ENCODE measurements around the gene CRABP1. TPM values are rescaled to one million over a fixed set of nuclear protein-coding genes. Genes with fewer than 3 reads are reported as not detected.

CRABP1 gene
- total RNA-seq, 1 donor from 2014 or later = 8.9 TPM

DNA sequence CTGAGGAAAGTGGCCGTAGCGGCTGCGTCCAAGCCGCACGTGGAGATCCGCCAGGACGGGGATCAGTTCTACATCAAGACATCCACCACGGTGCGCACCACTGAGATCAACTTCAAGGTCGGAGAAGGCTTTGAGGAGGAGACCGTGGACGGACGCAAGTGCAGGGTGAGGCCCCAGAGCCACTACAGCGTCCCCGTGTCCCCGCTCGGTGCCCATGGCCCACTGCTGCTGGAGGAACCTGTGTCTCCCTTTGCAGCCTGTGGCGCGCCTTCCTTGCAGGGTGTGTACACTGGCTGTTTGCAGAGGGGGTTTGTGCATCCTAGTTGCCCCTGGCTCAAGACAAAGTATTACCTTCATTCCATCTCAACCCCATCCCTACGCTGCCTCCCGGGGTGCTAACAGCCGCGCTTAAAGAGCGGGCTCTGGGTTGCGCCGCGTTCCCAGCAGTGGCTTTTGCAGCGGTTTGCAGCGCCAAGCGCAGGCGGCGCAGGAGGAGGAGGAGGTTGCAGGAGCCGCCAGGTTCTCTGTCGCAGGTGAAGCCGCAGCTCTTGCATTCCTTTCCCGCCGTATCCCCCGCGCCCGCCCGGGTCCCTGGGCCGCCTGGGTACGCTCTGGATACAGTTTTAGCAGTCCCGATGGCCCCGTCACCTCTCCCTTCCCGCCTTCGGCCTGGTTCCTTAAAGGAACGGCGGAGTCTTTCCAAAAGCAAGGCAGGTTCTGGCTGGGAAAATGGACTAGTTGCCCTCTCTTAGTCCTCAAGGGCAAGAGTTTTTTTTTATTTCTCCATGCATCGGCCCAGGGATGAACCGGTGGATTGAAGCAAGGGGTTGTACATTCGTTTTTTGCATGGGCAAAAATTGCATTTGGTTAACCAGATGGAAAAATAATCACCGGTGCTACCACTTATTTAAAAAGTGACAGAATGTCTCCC is 1.2 kb downstream of the CRABP1 start:
- no peaks in the 10 kb centered on the region for H3K9me3 ChIP-seq (ENCODE audit: control insufficient read depth in 3 of 3, low read length in 3 of 3)
- H3K4me1 ChIP-seq (ENCODE audit: control insufficient read depth in 3 of 3, insufficient read depth in 3 of 3, low read length in 3 of 3) = peaks cover 6 to 11% (median 10%) of the 10 kb centered on the region in 3 donors
- H3K36me3 ChIP-seq (ENCODE audit: control insufficient read depth in 3 of 3, insufficient read depth in 3 of 3, low read length in 3 of 3) = no peaks in the 10 kb centered on the region
- peak overlapping the region in 2 of 3 donors; percentile 27 to 35 for H3K4me3 ChIP-seq (ENCODE audit: low read length in 3 of 3)
- H3K27me3 ChIP-seq (ENCODE audit: control insufficient read depth in 3 of 3, insufficient read depth in 3 of 3, low read length in 3 of 3) = peaks cover 52 to 58% (median 54%) of the 10 kb centered on the region in 3 donors
- no peak overlapping the region for H3K9ac ChIP-seq (ENCODE audit: low read depth in 1 of 3, low read length in 3 of 3)
- H3K27ac ChIP-seq (ENCODE audit: low read depth, low read length) = no peak overlapping the region

- Histone ChIP-seq H3K36me3 (ENCODE audit: control insufficient read depth in 3 of 3, insufficient read depth in 3 of 3, low read length in 3 of 3) (no peaks in the 10 kb centered on the region), H3K27me3 (ENCODE audit: control insufficient read depth in 3 of 3, insufficient read depth in 3 of 3, low read length in 3 of 3) (peaks cover 47 to 54% (median 50%) of the 10 kb centered on the region in 3 donors), H3K9ac (ENCODE audit: low read depth in 1 of 3, low read length in 3 of 3) (no peak overlapping the region), H3K9me3 (ENCODE audit: control insufficient read depth in 3 of 3, low read length in 3 of 3) (no peaks in the 10 kb centered on the region), H3K4me3 (ENCODE audit: low read length in 3 of 3) (no peak overlapping the region), H3K27ac (ENCODE audit: low read depth, low read length) (no peak overlapping the region), H3K4me1 (ENCODE audit: control insufficient read depth in 3 of 3, insufficient read depth in 3 of 3, low read length in 3 of 3) (peaks cover 6 to 11% (median 10%) of the 10 kb centered on the region in 3 donors)
These were observed 1.9 kb downstream of the CRABP1 start for GRCh38 chr15:78342021-78342420.

DNA sequence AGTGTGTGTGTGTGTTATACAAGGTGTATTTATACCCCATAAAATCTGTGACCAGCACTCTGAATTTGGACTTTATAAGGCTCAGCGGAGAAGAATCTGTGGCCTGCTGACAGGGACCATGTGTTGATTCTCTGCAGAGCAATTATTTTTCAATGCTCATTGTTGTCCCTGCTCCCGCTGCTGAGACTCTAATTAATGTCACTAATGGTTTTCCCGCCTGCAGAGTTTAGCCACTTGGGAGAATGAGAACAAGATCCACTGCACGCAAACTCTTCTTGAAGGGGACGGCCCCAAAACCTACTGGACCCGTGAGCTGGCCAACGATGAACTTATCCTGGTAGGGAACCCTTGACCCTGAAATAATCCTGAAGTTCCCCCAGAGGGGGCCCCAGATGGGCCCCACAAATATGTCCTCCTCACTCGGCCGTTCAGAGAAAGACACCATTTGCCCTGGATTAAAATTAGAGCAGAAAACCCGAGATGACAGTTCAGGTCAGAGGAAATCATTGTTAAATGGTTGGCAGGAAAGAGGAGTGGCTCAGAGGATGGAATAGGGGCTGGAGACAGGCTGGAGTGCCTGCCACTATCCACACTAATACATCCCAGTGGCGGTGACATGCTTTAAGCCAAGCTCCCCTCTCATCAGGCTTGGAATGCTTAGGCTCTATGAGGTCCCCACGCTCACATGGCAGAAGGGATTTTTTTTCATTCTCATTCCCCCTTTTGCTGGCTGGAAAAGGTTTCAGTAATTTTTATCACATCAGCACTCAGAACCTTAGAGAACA is 3.3 kb downstream of the CRABP1 start:
- Histone ChIP-seq H3K27me3 (ENCODE audit: control insufficient read depth in 3 of 3, insufficient read depth in 3 of 3, low read length in 3 of 3) (peaks cover 39 to 42% (median 41%) of the 10 kb centered on the region in 3 donors), H3K9ac (ENCODE audit: low read depth in 1 of 3, low read length in 3 of 3) (no peak overlapping the region), H3K4me3 (ENCODE audit: low read length in 3 of 3) (no peak overlapping the region), H3K27ac (ENCODE audit: low read depth, low read length) (no peak overlapping the region), H3K4me1 (ENCODE audit: control insufficient read depth in 3 of 3, insufficient read depth in 3 of 3, low read length in 3 of 3) (peaks cover 6 to 11% (median 10%) of the 10 kb centered on the region in 3 donors), H3K36me3 (ENCODE audit: control insufficient read depth in 3 of 3, insufficient read depth in 3 of 3, low read length in 3 of 3) (no peaks in the 10 kb centered on the region), H3K9me3 (ENCODE audit: control insufficient read depth in 3 of 3, low read length in 3 of 3) (no peaks in the 10 kb centered on the region)

DNA sequence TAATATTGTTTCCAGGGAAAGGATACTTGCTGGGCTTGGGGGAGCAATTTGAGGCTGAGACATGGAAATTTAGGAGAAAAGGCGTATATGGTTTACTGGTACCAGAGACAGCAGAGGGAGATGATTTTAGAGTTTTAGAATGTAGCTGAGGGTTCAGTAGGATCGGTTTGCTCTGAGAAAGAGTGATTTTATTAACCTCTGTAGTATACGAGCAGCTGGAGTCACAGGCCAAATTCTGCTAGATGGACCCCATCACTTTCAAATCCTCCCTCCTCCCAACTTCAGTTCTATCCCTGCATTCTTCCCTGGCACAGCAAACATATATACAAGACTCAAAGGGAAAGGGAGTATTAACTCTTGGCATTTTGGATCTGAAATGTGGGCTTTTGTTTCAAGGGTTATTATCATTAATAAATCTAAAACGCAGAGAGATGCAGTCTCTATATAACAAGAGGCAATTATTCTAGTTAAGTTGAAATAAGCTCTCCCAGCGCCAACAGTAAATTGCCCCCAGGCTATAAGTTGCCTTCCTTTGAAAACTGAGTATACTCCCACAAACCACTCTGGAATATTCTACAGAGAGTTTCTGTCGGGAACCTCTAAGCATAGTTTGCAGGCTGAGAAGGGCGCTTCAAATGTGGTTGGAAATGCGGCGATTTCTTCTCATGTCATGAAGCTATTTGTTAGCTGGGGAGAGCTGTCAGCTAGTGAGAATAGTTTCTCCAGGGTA is 5.4 kb downstream of the CRABP1 start:
- no peak overlapping the region for H3K9ac ChIP-seq (ENCODE audit: low read depth in 1 of 3, low read length in 3 of 3)
- no peaks in the 10 kb centered on the region for H3K36me3 ChIP-seq (ENCODE audit: control insufficient read depth in 3 of 3, insufficient read depth in 3 of 3, low read length in 3 of 3)
- peaks cover 6 to 8% (median 6%) of the 10 kb centered on the region in 3 donors for H3K4me1 ChIP-seq (ENCODE audit: control insufficient read depth in 3 of 3, insufficient read depth in 3 of 3, low read length in 3 of 3)
- no peaks in the 10 kb centered on the region for H3K9me3 ChIP-seq (ENCODE audit: control insufficient read depth in 3 of 3, low read length in 3 of 3)
- H3K27ac ChIP-seq (ENCODE audit: low read depth, low read length) = no peak overlapping the region
- no peak overlapping the region for H3K4me3 ChIP-seq (ENCODE audit: low read length in 3 of 3)
- H3K27me3 ChIP-seq (ENCODE audit: control insufficient read depth in 3 of 3, insufficient read depth in 3 of 3, low read length in 3 of 3) = peaks cover 21 to 23% (median 23%) of the 10 kb centered on the region in 3 donors

DNA sequence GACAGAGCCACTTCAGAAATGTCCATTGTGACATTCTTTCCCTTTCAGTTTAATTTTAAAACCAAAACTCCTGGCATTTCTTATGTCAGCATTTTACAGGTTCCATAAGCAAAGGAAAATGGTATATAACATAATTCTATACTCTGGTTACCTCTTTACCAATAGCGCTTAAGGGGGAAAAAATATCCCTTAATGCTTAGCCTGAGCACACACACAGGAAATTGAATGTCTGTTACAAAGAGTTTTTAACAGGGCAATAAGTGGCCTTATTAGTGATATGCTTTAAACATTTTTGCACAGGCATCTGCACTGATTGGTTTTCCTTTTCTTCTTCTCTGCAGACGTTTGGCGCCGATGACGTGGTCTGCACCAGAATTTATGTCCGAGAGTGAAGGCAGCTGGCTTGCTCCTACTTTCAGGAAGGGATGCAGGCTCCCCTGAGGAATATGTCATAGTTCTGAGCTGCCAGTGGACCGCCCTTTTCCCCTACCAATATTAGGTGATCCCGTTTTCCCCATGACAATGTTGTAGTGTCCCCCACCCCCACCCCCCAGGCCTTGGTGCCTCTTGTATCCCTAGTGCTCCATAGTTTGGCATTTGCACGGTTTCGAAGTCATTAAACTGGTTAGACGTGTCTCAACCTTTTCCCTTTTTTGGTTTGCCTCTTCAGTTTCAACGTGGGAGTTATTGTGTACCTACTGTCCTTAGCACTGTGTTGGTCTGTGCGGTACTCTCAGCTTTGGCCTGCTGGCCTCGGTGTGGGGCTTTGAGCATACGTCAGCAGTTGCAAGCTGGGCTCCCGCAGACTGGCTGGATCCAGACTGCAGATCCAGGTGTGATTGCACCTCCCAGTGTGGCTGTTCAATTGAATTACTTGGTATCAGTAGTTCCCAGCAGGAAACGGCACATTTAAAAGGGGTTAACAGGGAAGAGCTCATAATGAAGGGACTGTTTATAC is 7.7 kb downstream of the CRABP1 start:
- H3K27ac ChIP-seq (ENCODE audit: low read depth, low read length) = no peak overlapping the region
- no peak overlapping the region for H3K4me3 ChIP-seq (ENCODE audit: low read length in 3 of 3)

DNA sequence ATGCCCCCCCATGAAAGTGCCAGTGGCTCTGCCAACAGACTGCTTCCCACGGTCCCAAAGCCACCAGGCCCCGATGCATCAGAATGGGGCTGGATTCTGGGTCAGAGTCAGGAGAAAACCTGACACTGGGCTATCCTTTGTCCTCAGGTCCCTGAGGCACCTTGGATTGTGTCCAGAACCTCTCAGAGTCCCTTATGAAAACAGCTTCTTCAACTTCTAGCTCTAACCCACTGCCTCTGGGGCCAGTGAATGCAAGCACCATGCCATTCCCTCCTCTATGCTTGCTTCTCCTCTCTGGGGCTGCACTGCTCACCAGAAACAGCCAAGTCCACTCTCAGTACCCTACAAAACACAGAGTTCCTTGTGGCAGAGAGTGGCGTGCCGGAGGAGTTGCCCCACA is 9.9 kb downstream of the CRABP1 start:
- peaks cover 3 to 5% (median 4%) of the 10 kb centered on the region in 3 donors for H3K27me3 ChIP-seq (ENCODE audit: control insufficient read depth in 3 of 3, insufficient read depth in 3 of 3, low read length in 3 of 3)
- no peaks in the 10 kb centered on the region for H3K9me3 ChIP-seq (ENCODE audit: control insufficient read depth in 3 of 3, low read length in 3 of 3)
- no peaks in the 10 kb centered on the region for H3K36me3 ChIP-seq (ENCODE audit: control insufficient read depth in 3 of 3, insufficient read depth in 3 of 3, low read length in 3 of 3)
- H3K4me3 ChIP-seq (ENCODE audit: low read length in 3 of 3) = no peak overlapping the region
- no peak overlapping the region for H3K27ac ChIP-seq (ENCODE audit: low read depth, low read length)
- no peaks in the 10 kb centered on the region for H3K4me1 ChIP-seq (ENCODE audit: control insufficient read depth in 3 of 3, insufficient read depth in 3 of 3, low read length in 3 of 3)
- no peak overlapping the region for H3K9ac ChIP-seq (ENCODE audit: low read depth in 1 of 3, low read length in 3 of 3)

More for the DNA sequence above, 7.7 kb downstream of the CRABP1 start:
- no peak overlapping the region for H3K9ac ChIP-seq (ENCODE audit: low read depth in 1 of 3, low read length in 3 of 3)
- H3K9me3 ChIP-seq (ENCODE audit: control insufficient read depth in 3 of 3, low read length in 3 of 3) = no peaks in the 10 kb centered on the region
- peaks cover 3 to 9% (median 3%) of the 10 kb centered on the region in 3 donors for H3K27me3 ChIP-seq (ENCODE audit: control insufficient read depth in 3 of 3, insufficient read depth in 3 of 3, low read length in 3 of 3)
- no peaks in the 10 kb centered on the region for H3K4me1 ChIP-seq (ENCODE audit: control insufficient read depth in 3 of 3, insufficient read depth in 3 of 3, low read length in 3 of 3)
- no peaks in the 10 kb centered on the region for H3K36me3 ChIP-seq (ENCODE audit: control insufficient read depth in 3 of 3, insufficient read depth in 3 of 3, low read length in 3 of 3)

GRCh38 chr15:78351539-78351938 is 11.4 kb downstream of the CRABP1 start:
- no peaks in the 10 kb centered on the region for H3K9me3 ChIP-seq (ENCODE audit: control insufficient read depth in 3 of 3, low read length in 3 of 3)
- no peaks in the 10 kb centered on the region for H3K4me1 ChIP-seq (ENCODE audit: control insufficient read depth in 3 of 3, insufficient read depth in 3 of 3, low read length in 3 of 3)
- no peak overlapping the region for H3K9ac ChIP-seq (ENCODE audit: low read depth in 1 of 3, low read length in 3 of 3)
- H3K27me3 ChIP-seq (ENCODE audit: control insufficient read depth in 3 of 3, insufficient read depth in 3 of 3, low read length in 3 of 3) = peaks cover 2 to 5% (median 3%) of the 10 kb centered on the region in 3 donors
- H3K36me3 ChIP-seq (ENCODE audit: control insufficient read depth in 3 of 3, insufficient read depth in 3 of 3, low read length in 3 of 3) = no peaks in the 10 kb centered on the region
- no peak overlapping the region for H3K4me3 ChIP-seq (ENCODE audit: low read length in 3 of 3)
- no peak overlapping the region for H3K27ac ChIP-seq (ENCODE audit: low read depth, low read length)

DNA sequence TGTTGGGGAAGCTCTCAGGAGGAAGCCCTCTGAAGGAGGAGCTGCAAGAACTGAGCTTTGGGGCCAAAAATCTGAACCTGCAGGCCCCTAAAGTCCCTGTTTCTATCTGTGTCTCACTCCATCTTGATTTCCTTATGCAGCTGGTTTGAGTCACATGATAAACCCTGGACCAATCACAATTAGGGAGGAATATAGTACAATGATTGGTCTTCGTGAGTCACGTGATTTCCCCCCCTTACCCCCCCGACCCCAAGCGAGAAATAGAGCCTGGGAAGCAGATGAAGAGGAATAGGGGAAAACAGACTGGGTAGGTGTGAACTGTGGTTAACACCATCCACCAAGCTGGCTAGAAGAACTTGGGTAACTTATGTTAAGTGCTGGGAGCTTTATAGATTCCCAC is 12.9 kb downstream of the CRABP1 start:
- Histone ChIP-seq H3K9me3 (ENCODE audit: control insufficient read depth in 3 of 3, low read length in 3 of 3) (no peaks in the 10 kb centered on the region), H3K36me3 (ENCODE audit: control insufficient read depth in 3 of 3, insufficient read depth in 3 of 3, low read length in 3 of 3) (no peaks in the 10 kb centered on the region), H3K4me1 (ENCODE audit: control insufficient read depth in 3 of 3, insufficient read depth in 3 of 3, low read length in 3 of 3) (no peaks in the 10 kb centered on the region), H3K27ac (ENCODE audit: low read depth, low read length) (no peak overlapping the region), H3K4me3 (ENCODE audit: low read length in 3 of 3) (no peak overlapping the region), H3K27me3 (ENCODE audit: control insufficient read depth in 3 of 3, insufficient read depth in 3 of 3, low read length in 3 of 3) (peaks cover 0 to 5% (median 2%) of the 10 kb centered on the region in 3 donors), H3K9ac (ENCODE audit: low read depth in 1 of 3, low read length in 3 of 3) (no peak overlapping the region)

- H3K27ac ChIP-seq (ENCODE audit: low read depth, low read length) = no peak overlapping the region
- no peaks in the 10 kb centered on the region for H3K9me3 ChIP-seq (ENCODE audit: control insufficient read depth in 3 of 3, low read length in 3 of 3)
- H3K9ac ChIP-seq (ENCODE audit: low read depth in 1 of 3, low read length in 3 of 3) = no peak overlapping the region
- peaks cover 0 to 5% (median 2%) of the 10 kb centered on the region in 3 donors for H3K27me3 ChIP-seq (ENCODE audit: control insufficient read depth in 3 of 3, insufficient read depth in 3 of 3, low read length in 3 of 3)
- no peaks in the 10 kb centered on the region for H3K36me3 ChIP-seq (ENCODE audit: control insufficient read depth in 3 of 3, insufficient read depth in 3 of 3, low read length in 3 of 3)
- no peak overlapping the region for H3K4me3 ChIP-seq (ENCODE audit: low read length in 3 of 3)
- peaks cover 0 to 1% (median 0%) of the 10 kb centered on the region in 3 donors for H3K4me1 ChIP-seq (ENCODE audit: control insufficient read depth in 3 of 3, insufficient read depth in 3 of 3, low read length in 3 of 3)
These were observed 15.0 kb downstream of the CRABP1 start for GRCh38 chr15:78355177-78355576.
